HAP-1 (cell line): ENCODE measurements around the gene VAC14.

Source experiments
- DNase-seq, 2 experiments: peaks; one replicate each; pipeline ENCODE4 v3.0.0-alpha.2; 2016 to 2020; ENCODE audit warnings: low spot score in 2 of 2
- H3K27me3 ChIP-seq: fragments of 250-450 bp; sonication (Bioruptor Pico); 2 replicates; pipeline ENCODE4 v1.5.1; 2020; ENCODE audit warnings: low read depth, mild to moderate bottlenecking, moderate library complexity
- H3K36me3 ChIP-seq: fragments of 250-450 bp; sonication (Bioruptor Pico); replicated peaks from 2 replicates; pipeline ENCODE4 v1.5.1; 2020; ENCODE audit warnings: mild to moderate bottlenecking
- H3K4me1 ChIP-seq: fragments of 250-450 bp; sonication (Bioruptor Pico); 2 replicates; pipeline ENCODE4 v1.5.1; 2020; ENCODE audit warnings: mild to moderate bottlenecking
- H3K4me3 ChIP-seq: fragments of 250-450 bp; sonication (Bioruptor Pico); 2 replicates; pipeline ENCODE4 v1.5.1; 2020; ENCODE audit warnings: mild to moderate bottlenecking, moderate library complexity
- H3K9me3 ChIP-seq: fragments of 250-450 bp; sonication (Bioruptor Pico); 2 replicates; pipeline ENCODE4 v1.5.1; 2020; ENCODE audit warnings: mild to moderate bottlenecking, moderate library complexity
- in situ Hi-C: fragments of 300-500 bp; cut with MboI; formaldehyde crosslinking; loops from 3 replicates; pipeline ENCODE4 v1.14.3; 2020; ENCODE audit warnings: low sequenced_read_pairs, inconsistent platforms, mixed read lengths

The VAC14 gene

DNA sequence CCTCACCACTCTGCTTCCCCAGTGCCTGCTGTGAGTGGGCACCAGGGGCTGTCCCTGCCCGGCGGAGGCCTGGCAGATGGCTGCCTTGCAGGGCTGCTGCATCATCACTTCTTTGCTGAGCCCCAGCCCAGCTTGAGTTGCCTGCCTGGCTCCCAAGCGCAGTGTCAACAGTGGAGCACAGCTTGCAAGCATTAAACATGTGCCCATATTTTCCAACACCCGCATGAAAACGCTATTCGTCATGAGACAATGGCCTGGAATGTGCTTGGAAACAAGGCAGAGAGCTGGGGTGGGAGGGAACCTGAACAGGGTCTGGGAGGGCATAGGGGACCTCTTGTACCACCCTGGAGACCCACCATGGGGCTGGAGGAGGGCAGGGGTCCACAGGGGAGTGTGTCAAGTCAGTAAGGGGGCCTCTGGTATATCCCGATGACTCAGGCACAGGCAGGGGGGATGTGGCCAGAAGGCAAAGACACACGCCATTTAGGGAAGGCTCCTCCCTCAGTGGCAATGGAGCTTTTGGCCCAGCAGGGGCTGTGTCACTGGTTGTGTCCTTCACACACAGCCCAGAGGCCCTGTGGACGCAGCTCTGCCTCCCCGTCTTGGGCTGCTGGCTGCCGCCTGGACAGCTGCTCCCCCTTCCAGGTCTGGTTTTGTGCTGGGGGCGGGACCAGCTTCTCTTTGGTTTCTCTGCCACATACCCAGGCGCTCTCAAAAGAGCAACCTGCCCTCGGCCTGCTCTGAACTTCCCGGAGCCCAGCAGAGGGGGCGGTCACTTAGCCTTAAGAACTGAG, 97.7 kb downstream of the VAC14 start:
- DNase-seq: no peak
- no peaks in the 10 kb centered on the region for H3K9me3 ChIP-seq
- no peaks in the 10 kb centered on the region for H3K4me1 ChIP-seq
- no peak overlapping the region for H3K4me3 ChIP-seq
- in situ Hi-C loops: no loop called here
- no peaks in the 10 kb centered on the region for H3K27me3 ChIP-seq
- no peaks in the 10 kb centered on the region; the same call in 1 of the 2 replicates for H3K36me3 ChIP-seq

DNA sequence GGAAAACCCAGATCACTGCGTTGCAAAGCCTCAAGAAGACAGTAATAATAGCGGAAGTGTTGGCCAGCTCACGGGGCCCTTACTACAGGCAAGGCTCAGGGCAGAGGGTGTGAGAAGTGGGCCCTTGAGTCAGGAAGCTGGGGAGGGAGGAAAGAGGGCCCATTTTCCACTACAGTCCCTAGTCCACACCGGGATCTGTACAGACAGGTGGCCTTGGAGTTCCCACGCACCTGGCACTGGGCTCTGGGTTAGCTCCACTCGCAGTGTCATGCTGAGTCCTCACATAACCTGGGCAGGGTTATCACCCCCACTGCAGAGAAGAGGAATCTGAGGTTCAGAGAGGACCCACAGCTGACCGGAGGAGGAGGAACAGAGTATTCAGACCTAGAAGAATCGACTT, 98.3 kb downstream of the VAC14 start:
- Histone ChIP-seq H3K27me3 (no peaks in the 10 kb centered on the region), H3K4me1 (no peaks in the 10 kb centered on the region), H3K4me3 (no peak overlapping the region), H3K36me3 (no peaks in the 10 kb centered on the region), H3K9me3 (no peaks in the 10 kb centered on the region)
- in situ Hi-C loops: no loop called here
- DNase-seq: no peak

DNA sequence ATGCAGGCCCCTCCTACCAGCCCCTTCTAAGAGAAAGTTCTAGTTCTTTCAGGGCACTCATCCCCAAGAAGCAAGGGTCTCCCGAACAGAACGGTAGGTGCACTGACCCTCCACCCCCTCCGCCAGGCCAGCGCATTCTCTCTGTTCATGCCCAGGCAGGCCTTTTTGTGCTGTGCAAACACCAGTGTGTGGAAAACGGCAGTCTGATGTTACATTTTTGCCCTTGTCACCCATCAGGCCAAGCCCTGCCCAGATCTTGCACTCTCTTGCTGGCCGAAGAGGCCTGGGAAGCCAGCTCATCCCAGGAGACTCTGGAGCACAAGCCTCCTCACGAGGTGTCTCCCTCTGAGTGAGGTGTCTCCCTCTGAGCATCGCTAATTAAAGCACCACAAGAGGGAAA, 99.0 kb downstream of the VAC14 start:
- no peak for DNase-seq
- no peaks in the 10 kb centered on the region for H3K36me3 ChIP-seq
- no peaks in the 10 kb centered on the region for H3K9me3 ChIP-seq
- no peaks in the 10 kb centered on the region for H3K27me3 ChIP-seq
- in situ Hi-C loops: no loop called here
- no peaks in the 10 kb centered on the region for H3K4me1 ChIP-seq
- H3K4me3 ChIP-seq: no peak overlapping the region

DNA sequence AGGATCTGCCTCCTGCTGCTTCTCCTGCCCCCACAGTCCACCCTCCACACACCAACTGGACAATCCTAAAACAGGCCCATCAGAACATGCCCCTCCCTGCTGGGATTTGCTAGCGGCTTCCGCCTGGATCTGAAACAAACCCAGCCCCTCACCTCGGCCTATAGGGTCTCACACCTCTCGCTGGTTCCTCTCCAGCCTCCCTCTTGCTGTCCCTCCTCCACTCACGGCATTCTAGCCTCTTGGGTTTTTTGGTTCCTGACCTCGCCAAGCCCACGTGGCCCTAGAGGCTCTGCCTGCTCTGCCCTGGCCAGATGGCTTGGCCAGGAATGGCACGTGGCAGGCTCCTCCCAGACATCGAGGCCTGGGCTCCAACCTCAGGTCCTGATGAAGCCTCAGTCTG, 99.4 kb downstream of the VAC14 start:
- DNase-seq: no peak
- Histone ChIP-seq H3K4me3 (no peak overlapping the region), H3K27me3 (no peaks in the 10 kb centered on the region), H3K36me3 (no peaks in the 10 kb centered on the region), H3K9me3 (no peaks in the 10 kb centered on the region), H3K4me1 (no peaks in the 10 kb centered on the region)
- in situ Hi-C loops: no loop called here

DNA sequence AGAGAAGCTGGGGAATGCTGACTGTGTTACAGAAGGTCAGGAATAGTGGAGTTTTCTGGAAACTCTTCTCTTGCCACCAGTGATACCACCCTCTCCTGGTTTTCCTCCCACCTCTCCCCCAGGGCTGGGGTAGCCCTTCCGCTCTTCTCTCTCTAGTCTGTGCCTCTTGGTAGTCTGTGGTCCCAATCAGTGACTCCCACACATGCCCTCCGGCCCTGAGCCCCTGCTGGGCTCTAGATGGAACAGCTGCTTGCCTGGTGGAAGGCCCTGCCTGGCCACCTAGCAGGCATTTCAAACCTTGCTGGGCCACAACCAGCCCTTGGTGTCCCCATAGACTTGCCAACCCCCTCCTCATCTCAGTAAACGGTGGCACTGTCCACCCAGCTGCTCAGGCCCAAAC, 99.9 kb downstream of the VAC14 start:
- no peak overlapping the region for H3K4me3 ChIP-seq
- no peaks in the 10 kb centered on the region for H3K9me3 ChIP-seq
- in situ Hi-C loops: no loop called here
- no peaks in the 10 kb centered on the region for H3K27me3 ChIP-seq
- no peaks in the 10 kb centered on the region for H3K4me1 ChIP-seq
- no peak for DNase-seq
- no peaks in the 10 kb centered on the region for H3K36me3 ChIP-seq

DNA sequence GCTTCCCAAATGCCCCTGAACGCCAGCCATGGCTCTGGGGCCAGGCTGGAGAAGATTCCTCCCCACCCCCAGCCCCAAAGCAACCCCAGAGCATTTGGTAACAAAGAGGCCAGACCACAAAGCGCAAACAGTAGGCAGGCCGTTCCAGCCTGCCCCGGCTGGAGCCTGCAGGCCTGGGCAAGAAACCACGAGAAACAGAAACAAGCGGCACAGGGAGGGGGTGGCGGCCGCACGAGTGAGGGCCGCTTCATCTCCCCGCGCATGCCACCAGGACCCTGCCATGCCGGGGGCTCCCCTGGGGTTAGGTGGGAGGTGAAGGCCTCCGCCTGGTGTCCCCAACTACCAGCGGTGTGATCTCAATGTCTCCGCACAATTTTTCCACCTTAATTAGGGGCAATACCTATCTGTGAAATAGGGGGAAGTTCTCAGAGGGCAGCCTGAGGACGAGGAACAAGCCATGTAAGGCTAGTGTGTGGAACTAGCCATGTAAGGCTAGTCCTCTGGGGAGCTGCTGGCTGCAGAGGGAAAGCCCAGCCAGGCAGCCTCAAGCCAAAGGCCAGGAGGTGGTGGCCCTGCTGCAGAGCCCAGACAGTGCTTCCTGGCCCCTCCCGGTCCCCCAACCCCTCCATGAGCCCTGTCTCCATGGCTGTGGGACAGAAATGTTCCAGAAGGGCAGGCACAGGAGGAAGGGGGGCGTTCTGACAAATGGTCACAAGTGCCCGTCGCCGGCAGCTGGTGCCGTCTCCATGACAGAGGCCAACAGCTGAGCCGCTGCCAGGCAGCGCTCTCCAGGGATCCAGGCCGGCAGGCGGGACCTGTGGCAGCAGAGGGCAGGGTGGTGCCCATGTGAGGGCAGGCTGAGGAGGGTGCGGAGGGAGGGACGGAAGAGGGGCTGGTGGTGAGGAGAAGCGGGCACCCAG, 100.6 kb downstream of the VAC14 start:
- no peaks in the 10 kb centered on the region for H3K9me3 ChIP-seq
- DNase-seq: no peak
- H3K36me3 ChIP-seq: no peaks in the 10 kb centered on the region
- in situ Hi-C loops: no loop called here
- H3K4me1 ChIP-seq: no peaks in the 10 kb centered on the region
- no peaks in the 10 kb centered on the region for H3K27me3 ChIP-seq
- no peak overlapping the region for H3K4me3 ChIP-seq

DNA sequence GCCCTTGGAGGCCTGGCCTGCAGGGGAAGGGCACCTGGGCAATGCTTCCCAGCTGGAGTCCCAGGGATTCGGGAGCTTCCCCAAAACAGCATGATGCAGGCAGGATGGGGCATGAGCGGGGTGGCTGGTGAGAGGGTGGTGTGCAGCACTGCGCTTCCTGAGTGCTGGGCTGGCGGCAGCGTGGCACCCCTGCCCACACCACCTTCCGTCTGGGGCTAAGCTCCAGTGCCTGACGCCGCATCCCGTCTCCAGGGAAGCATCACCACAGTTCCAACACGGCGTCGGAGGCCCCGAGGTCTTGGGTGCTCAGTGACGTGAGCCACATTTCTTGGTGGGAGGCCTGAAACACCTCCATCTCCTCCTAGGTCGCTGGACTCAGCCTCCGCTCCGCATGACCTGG, 101.3 kb downstream of the VAC14 start:
- Histone ChIP-seq H3K4me1 (no peaks in the 10 kb centered on the region), H3K9me3 (no peaks in the 10 kb centered on the region), H3K36me3 (no peaks in the 10 kb centered on the region), H3K27me3 (no peaks in the 10 kb centered on the region), H3K4me3 (no peak overlapping the region)
- in situ Hi-C loops: no loop called here
- DNase-seq: no peak

DNA sequence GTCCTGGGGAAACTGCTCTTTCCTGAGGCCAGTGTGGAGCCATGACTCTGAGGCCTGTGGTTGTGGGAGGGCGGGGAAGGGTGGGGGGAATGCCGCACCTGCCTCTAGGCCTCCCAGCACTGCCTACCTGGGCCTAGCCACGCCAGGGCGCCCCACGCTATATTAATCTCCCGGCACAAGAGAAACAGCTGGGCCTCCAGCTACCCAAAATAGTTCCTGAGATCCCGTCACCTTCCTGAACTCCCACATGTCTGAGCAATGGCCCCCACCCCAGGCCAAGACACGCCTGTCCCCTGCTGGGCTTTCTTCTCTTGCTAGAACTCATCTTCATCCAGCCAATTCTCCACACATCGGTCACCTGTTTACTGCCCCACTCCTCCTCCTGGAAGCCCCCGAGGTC, 102.1 kb downstream of the VAC14 start:
- H3K4me1 ChIP-seq: no peaks in the 10 kb centered on the region
- no peak overlapping the region for H3K4me3 ChIP-seq
- no peak for DNase-seq
- H3K27me3 ChIP-seq: no peaks in the 10 kb centered on the region
- H3K36me3 ChIP-seq: no peaks in the 10 kb centered on the region
- no peaks in the 10 kb centered on the region for H3K9me3 ChIP-seq
- in situ Hi-C loops: no loop called here

DNA sequence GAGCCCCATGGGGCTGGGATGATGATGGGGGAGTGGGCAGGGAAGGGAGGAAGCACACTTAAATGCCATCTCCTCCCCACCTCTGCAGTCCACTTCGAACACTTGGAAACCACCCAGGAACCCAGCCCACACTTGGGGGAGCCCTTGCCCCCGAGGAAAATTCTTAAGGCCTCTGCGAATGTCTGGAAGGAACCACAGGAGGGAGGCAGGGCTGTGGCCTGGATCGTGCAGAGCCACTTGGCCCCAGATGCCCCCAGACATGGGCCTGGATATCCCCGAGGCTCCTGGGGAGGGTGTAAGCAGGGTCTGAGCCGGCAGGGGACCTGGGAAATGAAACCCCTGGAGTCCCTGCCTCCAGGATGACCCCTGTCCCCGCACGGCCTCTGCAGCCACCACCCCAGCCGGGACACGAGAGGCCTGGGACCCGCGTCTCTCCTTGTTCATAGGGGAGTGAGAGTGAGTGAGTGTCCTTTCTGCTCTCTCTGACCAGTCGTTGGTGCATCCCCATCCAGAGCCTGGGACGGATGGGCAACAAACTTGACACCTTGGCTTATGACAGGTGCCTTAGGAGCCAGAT, 103.3 kb downstream of the VAC14 start:
- no peaks in the 10 kb centered on the region for H3K27me3 ChIP-seq
- H3K4me3 ChIP-seq: no peak overlapping the region
- in situ Hi-C loops: no loop called here
- H3K4me1 ChIP-seq: no peaks in the 10 kb centered on the region
- H3K36me3 ChIP-seq: no peaks in the 10 kb centered on the region
- H3K9me3 ChIP-seq: no peaks in the 10 kb centered on the region
- no peak for DNase-seq

DNA sequence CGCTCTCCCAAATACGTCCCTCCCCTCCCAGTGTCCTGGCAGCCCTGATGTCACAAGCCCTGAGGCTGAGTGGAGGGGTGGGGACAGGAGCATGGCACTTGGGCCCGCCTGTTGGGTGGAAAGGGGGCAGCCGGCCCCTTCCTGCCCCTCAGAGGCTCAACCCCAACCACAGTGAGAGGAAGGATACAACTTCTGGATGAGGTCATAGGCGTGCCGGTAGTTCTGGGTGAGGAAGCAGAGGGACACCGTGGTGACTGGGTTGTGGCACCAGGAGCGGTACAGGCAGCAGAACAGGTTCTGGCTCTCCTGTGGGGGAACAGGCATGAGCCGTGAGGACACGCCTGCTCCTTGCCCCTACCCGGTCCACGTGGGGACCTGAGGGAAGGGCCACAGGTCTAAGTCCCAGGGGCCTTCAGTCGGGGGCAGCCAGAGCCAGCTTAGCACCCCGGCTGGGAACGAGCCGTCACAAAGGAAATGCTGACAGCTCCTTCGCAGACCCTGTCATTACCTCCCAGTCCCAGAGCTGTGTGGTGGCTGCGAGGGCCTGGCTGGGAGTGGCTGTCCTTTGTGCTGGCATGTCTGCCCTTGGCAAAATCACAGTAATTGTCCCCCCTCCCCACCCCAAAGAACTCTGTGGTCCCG, 103.9 kb downstream of the VAC14 start:
- Histone ChIP-seq H3K4me1 (no peaks in the 10 kb centered on the region), H3K4me3 (no peak overlapping the region), H3K36me3 (no peaks in the 10 kb centered on the region), H3K9me3 (no peaks in the 10 kb centered on the region), H3K27me3 (no peaks in the 10 kb centered on the region)
- in situ Hi-C loops: no loop called here
- no peak for DNase-seq

DNA sequence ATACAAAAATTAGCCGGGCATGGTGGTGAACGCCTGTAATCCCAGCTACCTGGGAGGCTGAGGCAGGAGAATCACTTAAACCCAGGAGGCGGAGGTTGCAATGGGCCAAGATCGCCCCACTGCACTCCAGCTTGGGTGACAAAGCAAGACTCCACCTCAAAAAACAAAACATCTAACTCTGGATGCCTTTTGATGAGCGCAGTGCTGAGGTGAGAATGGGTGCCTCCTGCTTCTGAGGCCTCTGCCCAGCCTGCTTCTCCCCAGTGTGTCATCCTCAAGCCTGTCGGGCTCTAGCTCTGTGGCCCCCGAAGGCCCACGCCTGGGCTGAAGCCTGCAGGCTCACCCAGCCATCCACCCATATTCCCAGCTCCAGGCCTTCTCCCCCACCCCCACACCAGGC, 104.6 kb downstream of the VAC14 start:
- in situ Hi-C loops: no loop called here
- Histone ChIP-seq H3K36me3 (no peaks in the 10 kb centered on the region), H3K4me3 (no peak overlapping the region), H3K9me3 (no peaks in the 10 kb centered on the region), H3K4me1 (no peaks in the 10 kb centered on the region), H3K27me3 (no peaks in the 10 kb centered on the region)
- no peak for DNase-seq

DNA sequence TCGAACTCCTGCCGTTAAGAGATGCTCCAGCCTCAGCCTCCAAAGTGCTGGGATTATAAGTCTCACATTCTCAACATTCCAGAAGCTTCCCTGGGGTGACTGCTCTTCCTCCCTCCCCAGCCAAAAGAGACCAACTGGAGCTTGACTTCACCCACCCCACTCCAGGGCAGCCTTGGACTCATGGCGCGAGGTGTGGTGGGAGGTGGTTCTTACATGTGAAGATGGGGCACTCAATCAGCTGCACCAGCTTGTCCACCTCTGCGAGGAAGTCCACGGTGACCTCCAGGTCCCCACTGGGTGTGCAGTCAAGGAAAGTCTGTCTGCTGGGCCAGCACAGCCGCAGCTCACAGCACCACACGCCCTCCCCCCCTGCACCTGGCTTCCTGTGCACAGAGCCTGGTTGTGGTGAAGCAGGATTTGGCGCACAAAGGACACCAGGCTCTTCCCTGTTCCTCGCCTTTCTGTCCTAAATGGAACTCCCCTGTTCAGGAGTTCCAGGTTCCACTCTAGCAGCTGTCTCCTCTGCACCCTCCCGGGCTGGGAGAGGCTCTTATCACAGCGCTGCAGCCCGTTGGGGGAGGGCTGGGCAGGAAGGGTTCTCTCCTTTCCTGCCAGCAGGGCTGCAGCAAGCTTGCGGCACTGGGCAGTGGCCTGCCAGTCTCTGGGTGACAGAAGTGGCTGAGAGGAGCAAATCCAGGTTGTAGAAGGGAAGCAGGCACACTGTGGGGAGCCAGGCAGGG, 105.5 kb downstream of the VAC14 start:
- in situ Hi-C loops: no loop called here
- no peaks in the 10 kb centered on the region for H3K36me3 ChIP-seq
- no peaks in the 10 kb centered on the region for H3K27me3 ChIP-seq
- no peak overlapping the region for H3K4me3 ChIP-seq
- no peaks in the 10 kb centered on the region for H3K4me1 ChIP-seq
- DNase-seq: no peak
- H3K9me3 ChIP-seq: no peaks in the 10 kb centered on the region

DNA sequence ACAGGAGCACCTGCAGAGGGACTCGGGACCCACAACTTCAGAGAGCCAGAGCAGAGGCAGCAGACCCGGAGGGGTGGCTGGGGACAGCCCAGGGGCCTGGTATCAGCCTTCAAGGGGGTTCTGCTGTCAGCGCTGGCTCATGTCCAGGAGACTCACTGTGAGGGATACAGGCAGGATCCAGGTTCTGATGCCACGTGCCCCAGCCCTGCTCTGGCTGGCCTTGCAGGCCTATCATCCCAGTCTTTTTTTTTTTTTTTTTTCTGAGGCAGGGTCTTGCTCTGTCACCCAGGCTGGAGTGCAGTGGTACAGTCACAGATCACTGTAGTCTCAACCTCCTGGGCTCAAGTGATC, 106.1 kb downstream of the VAC14 start:
- no peaks in the 10 kb centered on the region for H3K4me1 ChIP-seq
- H3K36me3 ChIP-seq: no peaks in the 10 kb centered on the region
- H3K27me3 ChIP-seq: no peaks in the 10 kb centered on the region
- no peak for DNase-seq
- in situ Hi-C loops: no loop called here
- no peaks in the 10 kb centered on the region for H3K9me3 ChIP-seq
- H3K4me3 ChIP-seq: no peak overlapping the region
